Type B pancreatic cell (in vitro differentiated cells): ENCODE measurements around the gene PRM2. TPM values are rescaled to one million over a fixed set of nuclear protein-coding genes. Genes with fewer than 3 reads are reported as not detected.

ENCODE experiments used
- DNase-seq: peaks from one replicate; pipeline ENCODE4 v3.0.0; 2021; ENCODE audit warnings: mixed read lengths; ENCODE audit not compliant: unreplicated experiment; ENCODE audit errors: extremely low spot score
- H3K27ac Mint-ChIP-seq: 2 replicates; pipeline ENCODE4 v1.8.0; 2021; ENCODE audit warnings: mild to moderate bottlenecking, mixed read lengths
- H3K27me3 Mint-ChIP-seq: 2 replicates; pipeline ENCODE4 v1.8.0; 2021; ENCODE audit warnings: mixed read lengths
- H3K36me3 Mint-ChIP-seq: 2 replicates; pipeline ENCODE4 v1.8.0; 2021; ENCODE audit warnings: mixed read lengths
- H3K4me1 Mint-ChIP-seq: one replicate; pipeline ENCODE4 v1.8.0; 2021; ENCODE audit warnings: mixed read lengths; ENCODE audit not compliant: unreplicated experiment
- H3K4me3 Mint-ChIP-seq: 2 replicates; pipeline ENCODE4 v1.8.0; 2021; ENCODE audit warnings: mild to moderate bottlenecking, mixed read lengths
- H3K9me3 Mint-ChIP-seq: 2 replicates; pipeline ENCODE4 v1.8.0; 2021; ENCODE audit warnings: mixed read lengths
- CTCF ChIP-seq: fragments of 200-600 bp; sonication (generic); conservative IDR thresholded peaks from 2 replicates; pipeline ENCODE4 v1.5.0; 2021; ENCODE audit warnings: antibody characterized with exemption, mild to moderate bottlenecking
- total RNA-seq: library from RNA; stranded (reverse); gene quantifications from 2 replicates; pipeline ENCODE4 v1.2.1, GENCODE V29; 2021; ENCODE audit warnings: low replicate concordance

The PRM2 gene
- total RNA-seq, 1 donor from 2014 or later, result not detected

DNA sequence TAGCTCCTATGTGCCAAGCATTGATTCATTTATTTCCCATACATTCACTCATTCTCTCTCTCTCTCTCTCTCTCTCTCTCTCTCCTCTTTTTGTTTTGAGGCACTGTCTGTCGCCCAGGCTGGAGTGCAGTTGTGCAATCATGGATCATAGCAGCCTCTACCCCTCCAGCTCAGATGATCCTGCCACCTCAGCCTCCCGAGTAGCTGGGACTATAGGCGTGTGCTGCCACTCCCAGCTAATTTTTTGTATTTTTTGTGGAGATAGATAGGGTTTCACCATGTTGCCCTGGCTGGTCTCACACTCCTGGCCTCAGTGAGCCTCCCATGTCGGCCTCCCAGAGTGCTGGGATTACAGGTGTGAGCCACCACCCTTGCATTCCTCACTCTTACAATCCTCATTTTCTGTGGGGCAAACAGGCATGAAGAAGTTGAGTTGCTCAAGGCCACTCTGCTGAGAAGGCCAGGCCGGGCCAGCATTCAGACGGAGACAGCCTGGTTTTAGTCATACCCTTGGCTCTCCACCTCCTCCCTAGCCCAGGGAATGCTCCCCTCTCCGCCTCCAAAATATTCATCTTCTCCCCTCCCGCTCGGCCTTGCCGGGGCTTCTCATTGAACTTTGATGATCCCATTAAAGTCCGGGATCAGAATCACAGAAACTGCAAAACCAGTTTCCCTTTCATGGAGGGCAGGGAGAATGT is 765 bp upstream of the PRM2 start:
- no peak overlapping the region for H3K4me3 Mint-ChIP-seq
- H3K4me1 Mint-ChIP-seq, result peaks cover 11% of the 10 kb centered on the region
- TF ChIP-seq CTCF, result no peak
- H3K27me3 Mint-ChIP-seq, result no peaks in the 10 kb centered on the region
- DNase-seq, result no peak
- H3K27ac Mint-ChIP-seq, result no peak overlapping the region
- H3K9me3 Mint-ChIP-seq, result no peaks in the 10 kb centered on the region
- H3K36me3 Mint-ChIP-seq, result no peaks in the 10 kb centered on the region

DNA sequence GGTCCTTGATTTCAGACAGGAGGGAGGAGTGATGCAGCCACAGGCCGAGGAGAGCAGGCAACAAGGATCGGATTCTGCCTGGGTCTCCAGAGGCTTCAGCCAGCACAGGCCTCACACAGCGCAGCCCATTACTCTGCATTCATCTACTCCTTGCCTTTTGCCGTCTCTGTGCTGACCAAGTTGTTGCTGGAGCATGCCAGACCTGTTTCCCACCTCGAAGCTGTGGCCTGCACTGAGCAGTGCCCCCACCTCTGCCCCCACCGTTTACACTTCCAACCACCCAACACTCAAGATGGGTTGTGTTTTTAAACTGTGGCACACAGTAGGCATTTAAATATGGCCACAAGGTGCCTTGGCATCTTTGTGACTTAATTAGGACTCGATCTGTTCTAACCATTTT is 1.3 kb downstream of the PRM2 start:
- no peak for TF ChIP-seq CTCF
- no peak overlapping the region for H3K4me3 Mint-ChIP-seq
- no peak for DNase-seq
- H3K36me3 Mint-ChIP-seq, result no peaks in the 10 kb centered on the region
- H3K4me1 Mint-ChIP-seq, result peaks cover 11% of the 10 kb centered on the region
- no peaks in the 10 kb centered on the region for H3K27me3 Mint-ChIP-seq
- H3K9me3 Mint-ChIP-seq, result no peaks in the 10 kb centered on the region
- no peak overlapping the region for H3K27ac Mint-ChIP-seq

GRCh38 chr16:11273721-11274324 is 2.5 kb downstream of the PRM2 start:
- TF ChIP-seq CTCF, result no peak
- no peaks in the 10 kb centered on the region for H3K9me3 Mint-ChIP-seq
- no peak for DNase-seq
- no peak overlapping the region for H3K4me3 Mint-ChIP-seq
- H3K4me1 Mint-ChIP-seq, result peaks cover 11% of the 10 kb centered on the region
- H3K36me3 Mint-ChIP-seq, result no peaks in the 10 kb centered on the region
- H3K27ac Mint-ChIP-seq, result peak overlapping the region; percentile 65
- no peaks in the 10 kb centered on the region for H3K27me3 Mint-ChIP-seq

- no peak for TF ChIP-seq CTCF
- Mint-ChIP-seq H3K27me3 (no peaks in the 10 kb centered on the region), H3K4me1 (peaks cover 11% of the 10 kb centered on the region), H3K4me3 (no peak within 1 kb of the TSS), H3K27ac (peak within 1 kb of the TSS; percentile 65), H3K9me3 (no peaks in the 10 kb centered on the region), H3K36me3 (no peaks in the 10 kb centered on the region)
- DNase-seq, result no peak
Observed at GRCh38 chr16:11272921-11273720, 3.2 kb downstream of the PRM2 start, which contains the start of gene PRM3. TSS of gene PRM3 (minus strand) at chr16:11273629. CDS start at chr16:11273595, 34 bp downstream.

DNA sequence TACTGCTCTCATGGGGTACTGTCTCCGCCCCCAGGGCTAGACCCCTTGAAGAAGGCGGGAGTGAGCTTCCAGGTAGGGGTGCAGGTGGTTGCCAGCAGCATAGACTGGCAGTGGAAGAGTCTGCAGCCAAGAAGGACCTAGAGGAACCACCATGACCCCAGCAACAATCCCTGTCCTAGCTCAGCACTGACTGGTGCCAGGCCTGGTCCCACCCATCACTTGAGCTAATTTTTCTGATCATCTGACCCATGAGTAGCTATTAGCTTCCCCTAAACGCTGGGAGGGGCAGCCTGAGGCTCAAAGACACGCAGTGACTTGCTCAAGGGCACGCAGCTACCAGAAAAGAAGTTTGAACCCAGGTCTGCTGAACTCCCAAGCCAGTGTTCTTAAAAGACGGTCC is 3.8 kb downstream of the PRM2 start:
- H3K27me3 Mint-ChIP-seq, result no peaks in the 10 kb centered on the region
- TF ChIP-seq CTCF, result no peak
- H3K36me3 Mint-ChIP-seq, result no peaks in the 10 kb centered on the region
- no peak overlapping the region for H3K4me3 Mint-ChIP-seq
- no peaks in the 10 kb centered on the region for H3K9me3 Mint-ChIP-seq
- H3K27ac Mint-ChIP-seq, result no peak overlapping the region
- DNase-seq, result no peak
- H3K4me1 Mint-ChIP-seq, result peaks cover 11% of the 10 kb centered on the region
